Measurements from ENCODE around the gene GUCY1B1.

GUCY1B1 gene

GRCh38 chr4:155758481-155759371 is at the start of gene GUCY1B1:
Gene GUCY1B1, plus strand, starts transcription at chr4:155759021. Its CDS starts 120 bp downstream, at chr4:155759141.
- Mint-ChIP-seq H3K4me1 (peaks cover 10% of the 10 kb centered on the region), H3K27ac (no peak within 1 kb of the TSS), H3K4me3 (peak within 1 kb of the TSS; percentile 3), H3K9me3 (no peaks in the 10 kb centered on the region), H3K36me3 (no peaks in the 10 kb centered on the region), H3K27me3 (peaks cover 19% of the 10 kb centered on the region)
- CTCF ChIA-PET = no interaction called here
- DNase-seq = peak; percentile 71

DNA sequence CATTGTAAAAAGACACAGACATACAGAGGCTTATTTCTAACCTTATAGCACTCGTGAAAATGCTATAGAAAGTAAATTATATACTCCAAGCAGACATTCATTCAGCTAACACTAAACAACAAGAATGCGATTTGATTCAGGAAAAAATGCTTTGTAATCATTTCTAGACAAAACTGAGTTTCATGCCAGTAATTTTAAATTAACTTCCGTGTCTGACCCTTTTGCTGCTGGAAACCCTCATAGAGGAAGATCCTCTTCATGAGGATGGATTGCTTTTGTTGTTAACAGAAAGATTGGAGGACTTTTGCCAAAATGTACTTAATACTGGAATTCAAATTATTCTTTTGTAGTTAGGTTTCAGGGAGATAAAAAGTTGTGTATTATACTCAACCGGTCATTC is 48.9 kb upstream of the GUCY1B1 start:
- no peak for DNase-seq
- CTCF ChIA-PET = no interaction called here
- Mint-ChIP-seq H3K27me3 (no peaks in the 10 kb centered on the region), H3K4me3 (no peak overlapping the region), H3K36me3 (no peaks in the 10 kb centered on the region), H3K4me1 (no peaks in the 10 kb centered on the region), H3K9me3 (no peaks in the 10 kb centered on the region), H3K27ac (no peak overlapping the region)

GRCh38 chr4:155711556-155711955 is 47.3 kb upstream of the GUCY1B1 start:
- CTCF ChIA-PET = no interaction called here
- H3K9me3 Mint-ChIP-seq = no peaks in the 10 kb centered on the region
- no peak overlapping the region for H3K4me3 Mint-ChIP-seq
- no peaks in the 10 kb centered on the region for H3K36me3 Mint-ChIP-seq
- no peaks in the 10 kb centered on the region for H3K27me3 Mint-ChIP-seq
- no peak overlapping the region for H3K27ac Mint-ChIP-seq
- H3K4me1 Mint-ChIP-seq = no peaks in the 10 kb centered on the region
- no peak for DNase-seq

DNA sequence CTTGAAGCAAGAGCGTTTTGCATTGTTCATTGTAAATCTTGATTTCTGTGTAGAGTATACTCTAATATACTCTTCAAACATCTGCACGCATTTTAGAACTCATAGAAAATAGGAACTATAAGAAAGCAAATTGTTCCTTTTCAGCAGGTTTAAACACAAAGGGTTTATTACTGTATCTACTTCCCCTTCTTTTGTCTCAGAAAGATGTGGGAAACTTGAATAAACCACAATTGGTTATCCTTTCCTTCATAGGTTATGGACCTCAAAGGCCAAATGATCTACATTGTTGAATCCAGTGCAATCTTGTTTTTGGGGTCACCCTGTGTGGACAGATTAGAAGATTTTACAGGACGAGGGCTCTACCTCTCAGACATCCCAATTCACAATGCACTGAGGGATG is 46.0 kb upstream of the GUCY1B1 start:
- DNase-seq = no peak
- no peak overlapping the region for H3K4me3 Mint-ChIP-seq
- no peaks in the 10 kb centered on the region for H3K36me3 Mint-ChIP-seq
- CTCF ChIA-PET = no interaction called here
- H3K4me1 Mint-ChIP-seq = no peaks in the 10 kb centered on the region
- no peak overlapping the region for H3K27ac Mint-ChIP-seq
- H3K9me3 Mint-ChIP-seq = no peaks in the 10 kb centered on the region
- no peaks in the 10 kb centered on the region for H3K27me3 Mint-ChIP-seq

DNA sequence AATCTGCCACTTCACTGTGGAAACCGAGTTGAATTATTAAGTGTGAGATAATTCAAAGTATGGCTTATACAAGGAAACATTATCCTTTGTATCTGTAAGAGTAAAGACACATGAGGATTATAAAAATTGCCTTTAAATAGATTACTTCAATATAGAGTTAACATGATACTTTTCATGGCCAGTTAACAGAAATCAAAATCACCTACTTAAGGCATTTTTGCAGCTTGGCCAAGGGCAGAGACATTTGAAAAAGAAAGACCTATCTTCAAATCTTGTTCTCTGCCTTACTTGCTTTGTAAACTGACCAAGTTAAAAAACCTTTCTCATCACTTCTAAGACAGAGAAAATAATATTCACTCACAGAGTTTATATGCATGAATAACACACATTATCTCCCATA is 44.9 kb upstream of the GUCY1B1 start:
- DNase-seq = no peak
- Mint-ChIP-seq H3K27me3 (no peaks in the 10 kb centered on the region), H3K4me3 (no peak overlapping the region), H3K4me1 (no peaks in the 10 kb centered on the region), H3K27ac (no peak overlapping the region), H3K36me3 (no peaks in the 10 kb centered on the region), H3K9me3 (no peaks in the 10 kb centered on the region)
- CTCF ChIA-PET = no interaction called here

- no peak for DNase-seq
- Mint-ChIP-seq H3K27ac (no peak overlapping the region), H3K4me1 (no peaks in the 10 kb centered on the region), H3K9me3 (no peaks in the 10 kb centered on the region), H3K36me3 (no peaks in the 10 kb centered on the region), H3K4me3 (no peak overlapping the region), H3K27me3 (no peaks in the 10 kb centered on the region)
- CTCF ChIA-PET = no interaction called here
Measured at GRCh38 chr4:155722336-155722735, 36.5 kb upstream of the GUCY1B1 start.

DNA sequence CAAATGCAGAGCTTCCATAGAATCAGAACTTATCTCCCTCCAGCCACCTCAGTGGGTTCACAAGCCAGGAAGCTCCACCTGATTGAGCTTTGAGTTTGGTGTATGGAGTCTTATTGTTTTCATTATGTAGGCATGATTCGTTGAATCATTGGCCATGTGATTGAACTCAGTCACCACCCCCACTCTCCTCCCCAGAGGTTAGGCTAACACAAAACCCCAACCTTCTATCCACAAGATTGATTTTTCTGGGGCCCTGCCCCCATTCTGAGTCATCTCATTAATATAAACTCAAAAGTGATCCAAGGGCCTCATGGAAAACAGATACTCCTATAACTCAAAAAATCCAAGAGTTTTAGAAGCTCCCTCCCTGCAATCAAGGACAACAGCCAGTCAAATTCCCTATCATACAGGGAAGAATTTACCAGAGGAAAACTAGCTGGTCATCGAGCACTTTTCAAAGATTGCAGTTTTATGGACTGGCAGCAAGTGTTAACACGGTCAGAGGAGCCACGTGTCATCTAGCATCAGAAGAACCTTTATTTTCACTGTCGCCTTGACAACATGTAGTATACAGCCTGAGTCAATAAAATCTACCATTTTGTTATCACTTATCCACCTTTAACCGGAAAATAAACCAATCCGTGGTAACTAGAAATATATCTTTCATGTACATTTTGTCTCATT is 35.9 kb upstream of the GUCY1B1 start:
- no peak for DNase-seq
- Mint-ChIP-seq H3K27me3 (no peaks in the 10 kb centered on the region), H3K36me3 (no peaks in the 10 kb centered on the region), H3K4me3 (no peak overlapping the region), H3K27ac (no peak overlapping the region), H3K9me3 (no peaks in the 10 kb centered on the region), H3K4me1 (no peaks in the 10 kb centered on the region)
- CTCF ChIA-PET = no interaction called here

GRCh38 chr4:155724731-155725130 is 34.1 kb upstream of the GUCY1B1 start:
- Mint-ChIP-seq H3K27me3 (no peaks in the 10 kb centered on the region), H3K4me3 (no peak overlapping the region), H3K9me3 (no peaks in the 10 kb centered on the region), H3K4me1 (no peaks in the 10 kb centered on the region), H3K27ac (no peak overlapping the region), H3K36me3 (no peaks in the 10 kb centered on the region)
- no peak for DNase-seq
- CTCF ChIA-PET = no interaction called here

- no peak overlapping the region for H3K4me3 Mint-ChIP-seq
- DNase-seq = no peak
- H3K27ac Mint-ChIP-seq = no peak overlapping the region
- H3K4me1 Mint-ChIP-seq = no peaks in the 10 kb centered on the region
- no peaks in the 10 kb centered on the region for H3K36me3 Mint-ChIP-seq
- CTCF ChIA-PET = no interaction called here
- no peaks in the 10 kb centered on the region for H3K9me3 Mint-ChIP-seq
- H3K27me3 Mint-ChIP-seq = no peaks in the 10 kb centered on the region
Measured at GRCh38 chr4:155734065-155734464, 24.8 kb upstream of the GUCY1B1 start.

GRCh38 chr4:155734951-155735350 is 23.9 kb upstream of the GUCY1B1 start:
- no peak overlapping the region for H3K4me3 Mint-ChIP-seq
- H3K4me1 Mint-ChIP-seq = no peaks in the 10 kb centered on the region
- no peaks in the 10 kb centered on the region for H3K9me3 Mint-ChIP-seq
- no peak for DNase-seq
- no peaks in the 10 kb centered on the region for H3K27me3 Mint-ChIP-seq
- CTCF ChIA-PET = no interaction called here
- H3K27ac Mint-ChIP-seq = no peak overlapping the region
- H3K36me3 Mint-ChIP-seq = no peaks in the 10 kb centered on the region

DNA sequence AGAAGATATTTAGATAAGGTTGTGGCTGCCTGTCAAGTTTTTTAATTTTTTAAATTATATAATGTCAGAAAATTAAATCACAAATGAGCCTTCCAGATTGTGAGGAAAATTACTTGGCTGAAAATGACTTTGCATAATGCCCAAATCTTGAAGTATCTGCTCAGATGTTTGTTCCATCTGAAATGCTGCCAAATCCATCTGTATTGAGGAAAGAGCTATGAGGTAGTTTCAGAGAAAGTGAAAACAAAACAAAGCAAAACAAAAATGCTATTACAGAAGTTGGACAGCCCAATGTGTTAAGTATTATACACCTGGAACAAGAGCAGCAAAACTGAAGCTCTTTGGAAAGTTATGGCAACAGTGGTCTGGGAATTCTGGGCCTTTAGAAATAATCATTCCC is 23.3 kb upstream of the GUCY1B1 start:
- H3K4me3 Mint-ChIP-seq = no peak overlapping the region
- no peaks in the 10 kb centered on the region for H3K4me1 Mint-ChIP-seq
- H3K27me3 Mint-ChIP-seq = no peaks in the 10 kb centered on the region
- no peaks in the 10 kb centered on the region for H3K9me3 Mint-ChIP-seq
- no peak for DNase-seq
- CTCF ChIA-PET = no interaction called here
- no peaks in the 10 kb centered on the region for H3K36me3 Mint-ChIP-seq
- H3K27ac Mint-ChIP-seq = no peak overlapping the region

- Mint-ChIP-seq H3K9me3 (no peaks in the 10 kb centered on the region), H3K27ac (no peak overlapping the region), H3K27me3 (no peaks in the 10 kb centered on the region), H3K36me3 (no peaks in the 10 kb centered on the region), H3K4me1 (no peaks in the 10 kb centered on the region), H3K4me3 (no peak overlapping the region)
- CTCF ChIA-PET = no interaction called here
- DNase-seq = no peak
Measured at GRCh38 chr4:155738548-155738947, 20.3 kb upstream of the GUCY1B1 start.

DNA sequence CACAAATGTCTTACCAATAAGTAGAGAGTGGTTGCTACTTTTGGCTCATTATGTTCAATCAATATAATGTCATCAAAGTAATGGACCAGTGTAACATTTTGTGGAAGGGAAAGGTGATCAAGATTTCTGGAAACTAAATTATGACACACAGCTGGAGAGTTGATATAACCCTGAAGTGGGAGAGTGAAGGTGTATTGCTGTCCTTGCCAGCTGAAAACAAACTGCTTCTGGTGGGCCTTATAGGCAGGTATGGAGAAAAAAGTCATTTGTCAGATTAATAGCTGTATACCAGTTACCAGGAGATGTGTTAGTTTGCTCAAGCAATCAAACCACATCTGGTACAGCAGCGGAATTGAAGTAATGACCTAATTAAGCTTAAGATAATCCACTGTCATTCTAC is 17.3 kb upstream of the GUCY1B1 start:
- no peak overlapping the region for H3K4me3 Mint-ChIP-seq
- H3K27me3 Mint-ChIP-seq = no peaks in the 10 kb centered on the region
- DNase-seq = no peak
- H3K4me1 Mint-ChIP-seq = no peaks in the 10 kb centered on the region
- no peak overlapping the region for H3K27ac Mint-ChIP-seq
- no peaks in the 10 kb centered on the region for H3K36me3 Mint-ChIP-seq
- CTCF ChIA-PET = no interaction called here
- H3K9me3 Mint-ChIP-seq = no peaks in the 10 kb centered on the region

- H3K4me1 Mint-ChIP-seq = no peaks in the 10 kb centered on the region
- DNase-seq = no peak
- H3K4me3 Mint-ChIP-seq = no peak overlapping the region
- no peaks in the 10 kb centered on the region for H3K27me3 Mint-ChIP-seq
- H3K9me3 Mint-ChIP-seq = no peaks in the 10 kb centered on the region
- CTCF ChIA-PET = no interaction called here
- no peak overlapping the region for H3K27ac Mint-ChIP-seq
- no peaks in the 10 kb centered on the region for H3K36me3 Mint-ChIP-seq
Measured at GRCh38 chr4:155742310-155743015, 16.4 kb upstream of the GUCY1B1 start.

- Mint-ChIP-seq H3K4me3 (no peak overlapping the region), H3K27ac (no peak overlapping the region), H3K36me3 (no peaks in the 10 kb centered on the region), H3K9me3 (no peaks in the 10 kb centered on the region), H3K27me3 (no peaks in the 10 kb centered on the region), H3K4me1 (no peaks in the 10 kb centered on the region)
- CTCF ChIA-PET = no interaction called here
- no peak for DNase-seq
Measured at GRCh38 chr4:155745984-155746383, 12.8 kb upstream of the GUCY1B1 start.
